ENCODE results near the gene VN1R5.

Gene VN1R5

DNA sequence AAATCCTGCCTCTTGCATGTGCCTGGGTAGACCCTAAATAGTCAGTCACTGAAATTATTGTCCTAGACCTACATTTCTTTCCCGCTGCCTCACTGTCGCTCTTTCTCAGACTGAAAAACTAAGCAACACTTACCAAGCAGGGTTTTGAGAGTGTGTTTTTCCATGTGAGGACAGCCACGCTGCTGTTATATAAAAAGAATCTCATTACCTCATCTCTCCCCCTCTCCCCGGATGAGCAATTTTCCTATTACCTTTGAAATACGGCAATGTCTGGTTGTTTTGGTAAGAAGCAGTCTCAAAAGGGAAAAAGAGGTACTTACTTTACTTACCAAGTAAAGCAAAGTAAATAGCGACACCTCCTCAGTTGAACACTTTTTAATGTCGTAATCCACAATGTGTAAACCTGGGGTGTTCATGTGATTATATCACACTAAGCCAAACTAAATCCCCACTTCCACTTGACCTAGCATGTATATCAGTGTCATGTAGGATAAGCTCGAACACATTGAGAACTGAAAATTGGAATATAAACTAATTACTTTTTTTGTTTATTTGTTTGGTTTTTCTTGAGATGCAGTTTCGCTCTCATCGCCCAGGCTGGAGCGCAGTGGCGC is 12.2 kb upstream of the VN1R5 start:
- Histone ChIP-seq H3K9me3 (ENCODE audit: control insufficient read depth, insufficient read depth, low read depth, low read length) (no peaks in the 10 kb centered on the region), H3K4me1 (ENCODE audit: control insufficient read depth, insufficient read depth, low read length) (no peaks in the 10 kb centered on the region), H3K36me3 (ENCODE audit: control insufficient read depth in 2 of 2, insufficient read depth in 1 of 2, low read length in 2 of 2) (no peaks in the 10 kb centered on the region), H3K27ac (ENCODE audit: extremely low read depth, low read depth, low read length) (no peak overlapping the region), H3K4me3 (ENCODE audit: low read depth, low read length) (no peak overlapping the region)
- ChIA-PET CTCF (no interaction called here), POLR2A (no interaction called here)
- TF ChIP-seq ZNF16 (tag by site-specific recombination; IDR thresholded peaks at IDR 0.05; ENCODE audit: low read depth), result no peak
- TF ChIP-seq ZFP37 (tag by site-specific recombination; IDR thresholded peaks at IDR 0.05), result no peak
- TF ChIP-seq TRIM28 (IDR thresholded peaks at IDR 0.05; ENCODE audit: borderline replicate concordance, low read length), result no peak

GRCh38 chr1:247246325-247247115 is 9.4 kb upstream of the VN1R5 start:
- Histone ChIP-seq H3K36me3 (ENCODE audit: control insufficient read depth in 2 of 2, insufficient read depth in 1 of 2, low read length in 2 of 2) (no peaks in the 10 kb centered on the region), H3K9me3 (ENCODE audit: control insufficient read depth, insufficient read depth, low read depth, low read length) (no peaks in the 10 kb centered on the region), H3K27ac (ENCODE audit: extremely low read depth, low read depth, low read length) (no peak overlapping the region), H3K4me1 (ENCODE audit: control insufficient read depth, insufficient read depth, low read length) (no peaks in the 10 kb centered on the region), H3K4me3 (ENCODE audit: low read depth, low read length) (no peak overlapping the region)
- CTCF ChIA-PET, result no interaction called here
- TF ChIP-seq, protein P1, sequence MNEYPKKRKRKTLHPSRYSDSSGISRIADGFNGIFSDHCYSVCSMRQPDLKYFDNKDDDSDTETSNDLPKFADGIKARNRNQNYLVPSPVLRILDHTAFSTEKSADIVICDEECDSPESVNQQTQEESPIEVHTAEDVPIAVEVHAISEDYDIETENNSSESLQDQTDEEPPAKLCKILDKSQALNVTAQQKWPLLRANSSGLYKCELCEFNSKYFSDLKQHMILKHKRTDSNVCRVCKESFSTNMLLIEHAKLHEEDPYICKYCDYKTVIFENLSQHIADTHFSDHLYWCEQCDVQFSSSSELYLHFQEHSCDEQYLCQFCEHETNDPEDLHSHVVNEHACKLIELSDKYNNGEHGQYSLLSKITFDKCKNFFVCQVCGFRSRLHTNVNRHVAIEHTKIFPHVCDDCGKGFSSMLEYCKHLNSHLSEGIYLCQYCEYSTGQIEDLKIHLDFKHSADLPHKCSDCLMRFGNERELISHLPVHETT (tag by site-specific recombination; IDR thresholded peaks at IDR 0.05), result no peak
- no peak for TF ChIP-seq KLF10 (tag by site-specific recombination; IDR thresholded peaks at IDR 0.05)
- TF ChIP-seq GLIS2 (tag by site-specific recombination; IDR thresholded peaks at IDR 0.05), result no peak
- TF ChIP-seq ELK4 (IDR thresholded peaks at IDR 0.05; ENCODE audit: borderline replicate concordance, low read depth, low read length), result no peak
- no peak for TF ChIP-seq PRDM10 (tag by site-specific recombination; IDR thresholded peaks at IDR 0.05)
- TF ChIP-seq ZNF843 (tag by site-specific recombination; IDR thresholded peaks at IDR 0.05), result no peak
- no peak for TF ChIP-seq ZNF239 (tag by site-specific recombination; IDR thresholded peaks at IDR 0.05)
- TF ChIP-seq ZNF510 (tag by site-specific recombination; IDR thresholded peaks at IDR 0.05; ENCODE audit: insufficient replicate concordance), result no peak
- TF ChIP-seq ZNF600 (tag by site-specific recombination; IDR thresholded peaks at IDR 0.05), result no peak
- no peak for TF ChIP-seq ZBTB8A (tag by site-specific recombination; IDR thresholded peaks at IDR 0.05)
- TF ChIP-seq ZNF571 (tag by site-specific recombination; IDR thresholded peaks at IDR 0.05), result no peak
- TF ChIP-seq ZNF623 (tag by site-specific recombination; IDR thresholded peaks at IDR 0.05), result no peak
- TF ChIP-seq GFI1B (tag by site-specific recombination; IDR thresholded peaks at IDR 0.05), result no peak
- no peak for TF ChIP-seq ZNF549 (tag by site-specific recombination; IDR thresholded peaks at IDR 0.05)
- TF ChIP-seq SALL2 (tag by site-specific recombination; IDR thresholded peaks at IDR 0.05; ENCODE audit: borderline replicate concordance), result no peak
- TF ChIP-seq ZNF280D (tag by site-specific recombination; IDR thresholded peaks at IDR 0.05), result no peak
- no peak for TF ChIP-seq PATZ1 (tag by site-specific recombination; IDR thresholded peaks at IDR 0.05)
- POLR2A ChIA-PET, result no interaction called here

Measured in HEK293 (cell line).